GM21381 (cell line): ENCODE data around the gene RGS2.
A peak's percentile ranks its signal among the peaks of the same experiment; 100 is the strongest.

Experiments
- ATAC-seq: cut with Tn5 transposase; IDR thresholded peaks from one replicate; pipeline ENCODE4 v1.9.1; 2021; ENCODE audit warnings: mild to moderate bottlenecking, moderate library complexity; ENCODE audit not compliant: unreplicated experiment

RGS2 gene

DNA sequence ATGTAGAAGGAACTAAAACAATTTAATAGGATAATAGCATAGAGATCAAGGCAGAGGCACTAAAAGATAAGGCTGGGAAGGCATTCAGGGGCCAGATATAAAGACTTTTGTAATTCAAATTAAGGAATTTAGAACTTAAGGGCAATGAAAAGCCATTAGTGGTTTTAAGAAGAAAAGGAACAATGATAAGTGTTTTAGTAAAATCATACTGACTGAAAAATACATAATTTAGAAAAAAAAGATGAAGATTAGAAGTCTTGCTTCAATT lies 14.1 kb upstream of the RGS2 start:
- ATAC-seq = no peak

DNA sequence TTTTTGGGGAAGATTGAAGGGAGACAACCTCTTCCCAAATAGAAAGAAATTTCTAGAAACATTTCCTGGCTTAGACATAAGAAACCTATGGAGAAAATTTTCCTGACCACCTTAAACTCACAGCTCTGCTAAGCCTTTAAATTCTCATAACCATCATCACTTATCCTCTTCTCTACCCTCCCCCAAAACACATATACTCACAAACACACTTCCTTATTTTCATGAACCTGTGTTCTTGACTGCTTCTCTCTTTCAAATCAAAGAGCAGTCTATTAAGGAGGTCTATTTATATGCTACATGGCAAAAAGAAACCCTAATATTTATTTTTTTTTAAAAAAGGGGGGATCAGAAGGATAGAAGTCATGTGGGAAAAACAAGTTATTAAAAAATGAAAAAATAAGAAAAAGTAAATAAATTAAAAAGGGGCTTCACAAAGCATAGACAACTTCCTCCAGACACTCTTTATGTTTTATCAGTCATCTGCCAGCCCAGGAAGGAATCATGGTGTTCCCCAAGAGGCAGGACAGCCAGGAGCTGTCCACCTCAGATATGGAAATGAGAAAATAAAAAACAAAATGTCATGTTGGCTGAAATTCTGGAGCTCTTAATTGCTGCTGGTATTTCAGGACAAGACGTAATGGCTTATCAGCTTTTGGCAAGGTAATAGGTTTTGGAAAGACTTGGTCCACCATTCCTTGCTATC lies 12.8 kb upstream of the RGS2 start:
- ATAC-seq = no peak

DNA sequence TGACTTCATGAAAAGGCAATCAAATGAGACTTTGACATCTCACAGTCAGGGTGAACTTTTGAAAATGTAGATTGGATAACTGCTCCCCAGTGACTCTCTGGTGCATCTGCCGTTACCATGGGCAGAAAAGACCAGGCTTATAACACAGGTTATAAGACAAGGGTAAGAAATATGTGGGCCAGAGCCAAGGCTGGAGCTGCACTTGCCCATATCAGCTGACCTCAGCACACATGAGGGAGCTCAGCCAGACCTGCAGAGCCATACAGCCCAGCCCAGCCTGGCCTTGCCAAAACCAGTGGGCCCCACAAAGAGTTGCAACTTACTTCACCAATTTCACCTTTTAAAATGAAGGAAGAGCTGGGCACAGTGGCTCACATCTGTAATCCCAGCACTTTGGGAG lies 11.7 kb upstream of the RGS2 start:
- no peak for ATAC-seq

DNA sequence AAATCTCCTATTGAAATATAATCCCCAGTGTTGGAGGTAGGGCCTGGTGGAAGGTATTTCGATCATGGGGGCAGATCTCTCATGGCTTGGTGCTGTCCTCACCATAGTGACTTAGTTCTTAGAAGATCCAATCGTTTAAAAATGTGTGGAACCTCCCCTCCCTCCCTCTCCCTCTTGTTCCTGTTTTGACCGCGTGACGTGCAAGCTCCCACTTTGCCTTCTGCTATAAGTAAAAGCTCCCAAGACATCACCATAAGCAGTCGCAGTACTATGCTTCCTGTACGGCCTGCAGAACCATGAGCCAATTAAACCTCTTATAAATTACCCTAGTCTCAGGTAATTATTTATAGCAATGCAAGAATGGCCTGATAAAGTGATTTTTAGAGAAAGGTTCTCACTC lies 10.9 kb upstream of the RGS2 start:
- no peak for ATAC-seq

DNA sequence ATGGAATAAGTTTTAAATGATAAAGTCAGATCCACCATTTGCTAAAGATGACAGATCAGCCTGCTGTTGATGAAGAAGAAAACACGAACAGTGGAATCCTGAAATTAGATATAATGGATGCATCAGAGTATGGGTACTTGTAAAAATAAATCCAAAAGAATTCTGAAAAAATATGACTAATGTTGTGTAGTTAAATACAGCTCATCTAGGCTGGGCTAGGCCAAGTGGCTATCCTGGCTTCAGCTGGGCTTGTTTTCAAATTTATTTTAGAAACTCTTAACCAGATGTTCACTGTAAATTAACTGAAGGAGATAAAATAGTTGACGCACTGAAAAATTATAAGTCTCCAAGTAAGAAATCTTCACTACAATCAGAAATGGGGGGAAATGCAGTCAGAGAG lies 7.4 kb upstream of the RGS2 start:
- ATAC-seq = no peak

DNA sequence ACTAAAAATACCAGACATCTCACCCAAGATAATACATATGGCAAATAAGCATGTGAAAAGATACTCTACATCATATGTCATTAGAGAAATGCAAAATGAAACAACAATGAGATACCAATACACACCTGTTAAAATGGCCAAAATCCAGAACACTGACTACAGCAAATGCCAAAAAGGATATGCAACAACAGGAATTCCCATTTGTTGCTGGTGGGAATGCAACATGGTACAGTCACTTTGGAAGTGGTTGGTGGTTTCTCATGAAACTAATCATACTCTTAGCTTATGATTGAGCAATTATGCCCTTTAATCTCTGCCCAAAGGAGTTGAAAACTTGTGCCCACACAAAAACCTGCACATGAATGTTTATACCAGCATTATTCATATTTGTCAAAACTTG lies 6.4 kb upstream of the RGS2 start:
- no peak for ATAC-seq

DNA sequence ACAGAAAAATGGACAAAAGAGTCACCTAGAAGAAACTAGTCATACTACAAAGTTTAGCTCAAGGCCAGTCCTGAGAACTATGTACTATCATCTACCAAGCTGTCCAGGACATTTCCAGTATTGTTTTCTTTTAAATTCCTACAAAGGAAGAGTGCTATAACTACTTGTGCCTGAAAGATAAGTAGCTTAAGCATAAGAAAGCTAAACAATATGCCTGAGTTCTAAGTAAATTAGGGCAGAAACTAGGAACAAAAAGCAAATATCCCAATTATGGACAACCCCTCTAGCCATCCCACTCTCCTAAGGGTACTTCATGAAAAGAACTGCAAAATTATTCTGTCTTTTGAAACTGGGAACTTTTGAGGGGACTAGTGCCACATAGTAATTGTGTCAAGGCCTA lies 5.3 kb upstream of the RGS2 start:
- ATAC-seq = no peak

DNA sequence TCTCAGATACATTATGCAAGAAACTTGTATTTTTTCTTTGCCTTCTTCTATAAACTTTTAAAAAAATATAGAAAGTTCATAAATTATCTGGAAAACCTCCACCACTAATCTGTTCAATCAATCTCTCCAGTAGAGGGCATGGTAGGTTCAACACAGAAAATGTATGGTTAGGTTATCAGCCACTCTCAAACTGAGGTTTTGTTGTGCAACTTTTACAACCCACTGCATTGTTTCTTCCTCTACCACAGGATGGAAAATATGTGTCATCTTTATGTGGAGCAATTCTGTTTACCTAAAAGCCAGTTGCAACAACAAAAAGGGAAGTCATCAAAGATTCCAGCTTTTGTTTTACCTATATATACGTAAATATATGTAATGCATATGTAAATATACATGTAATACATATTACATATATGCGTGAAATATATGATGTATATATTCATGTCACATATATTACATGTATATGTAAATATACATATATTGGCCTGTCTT lies 3.0 kb upstream of the RGS2 start:
- peak; percentile 23 for ATAC-seq

DNA sequence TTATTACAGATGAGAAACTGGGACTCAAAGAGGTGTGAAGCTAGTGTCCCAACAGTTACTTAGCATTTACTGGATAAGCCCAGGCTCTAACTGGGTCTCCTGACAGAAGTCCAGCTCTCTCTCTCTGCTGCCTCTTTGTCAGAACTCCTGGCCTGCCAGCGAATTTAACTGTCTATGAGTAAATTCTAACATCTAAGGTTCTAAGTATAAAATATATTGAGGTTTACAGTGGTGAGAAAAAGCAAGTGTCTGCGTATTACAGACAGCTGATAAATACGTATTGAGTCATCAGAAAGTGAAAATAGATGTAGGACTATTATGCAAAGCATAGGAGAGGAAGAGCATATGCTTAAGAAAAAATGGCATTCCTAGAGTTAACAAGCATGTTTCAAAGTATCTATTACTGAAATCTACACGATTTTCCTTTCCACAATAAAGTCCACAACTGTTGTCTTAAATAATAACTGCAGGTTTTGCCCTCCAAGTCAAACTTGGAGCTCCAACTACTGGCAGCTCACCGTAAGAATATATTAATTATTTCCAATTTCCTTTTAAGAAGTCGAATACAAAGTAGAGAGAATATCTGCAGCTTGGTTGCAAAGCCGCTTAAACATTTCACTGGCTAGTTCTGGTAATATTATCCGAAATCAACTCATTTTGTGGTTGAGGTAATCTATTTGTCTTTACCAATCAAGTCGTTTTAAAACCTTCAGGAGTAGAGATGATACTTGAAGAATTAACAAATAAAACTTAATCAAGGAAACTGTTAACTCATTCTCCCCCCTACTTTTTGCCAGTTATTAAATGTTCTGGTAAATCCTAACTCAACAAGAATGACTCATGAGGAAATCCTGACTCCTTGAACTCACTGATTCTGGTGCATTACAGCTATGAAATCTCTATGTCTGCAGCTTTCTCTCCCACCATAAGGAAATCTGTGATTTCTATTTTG lies 1.4 kb upstream of the RGS2 start:
- peak; percentile 35 for ATAC-seq

DNA sequence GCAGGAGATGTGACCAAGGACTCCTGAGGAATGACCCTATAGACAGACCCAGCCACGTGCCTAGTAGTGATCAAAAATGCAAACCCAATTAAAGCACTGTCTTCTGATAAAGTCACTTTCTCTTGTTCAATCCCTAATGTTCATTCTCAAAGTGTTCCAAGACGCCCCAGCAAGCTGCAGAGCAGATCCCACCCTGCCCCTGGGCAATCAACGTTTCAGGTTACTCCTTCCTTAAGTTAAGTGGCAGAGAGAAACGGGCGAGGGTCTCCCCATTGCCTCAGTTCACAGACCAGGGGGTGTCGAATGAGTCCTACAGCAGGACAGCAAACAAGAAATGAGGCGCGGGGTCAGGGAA lies 699 bp upstream of the RGS2 start:
- ATAC-seq = no peak

DNA sequence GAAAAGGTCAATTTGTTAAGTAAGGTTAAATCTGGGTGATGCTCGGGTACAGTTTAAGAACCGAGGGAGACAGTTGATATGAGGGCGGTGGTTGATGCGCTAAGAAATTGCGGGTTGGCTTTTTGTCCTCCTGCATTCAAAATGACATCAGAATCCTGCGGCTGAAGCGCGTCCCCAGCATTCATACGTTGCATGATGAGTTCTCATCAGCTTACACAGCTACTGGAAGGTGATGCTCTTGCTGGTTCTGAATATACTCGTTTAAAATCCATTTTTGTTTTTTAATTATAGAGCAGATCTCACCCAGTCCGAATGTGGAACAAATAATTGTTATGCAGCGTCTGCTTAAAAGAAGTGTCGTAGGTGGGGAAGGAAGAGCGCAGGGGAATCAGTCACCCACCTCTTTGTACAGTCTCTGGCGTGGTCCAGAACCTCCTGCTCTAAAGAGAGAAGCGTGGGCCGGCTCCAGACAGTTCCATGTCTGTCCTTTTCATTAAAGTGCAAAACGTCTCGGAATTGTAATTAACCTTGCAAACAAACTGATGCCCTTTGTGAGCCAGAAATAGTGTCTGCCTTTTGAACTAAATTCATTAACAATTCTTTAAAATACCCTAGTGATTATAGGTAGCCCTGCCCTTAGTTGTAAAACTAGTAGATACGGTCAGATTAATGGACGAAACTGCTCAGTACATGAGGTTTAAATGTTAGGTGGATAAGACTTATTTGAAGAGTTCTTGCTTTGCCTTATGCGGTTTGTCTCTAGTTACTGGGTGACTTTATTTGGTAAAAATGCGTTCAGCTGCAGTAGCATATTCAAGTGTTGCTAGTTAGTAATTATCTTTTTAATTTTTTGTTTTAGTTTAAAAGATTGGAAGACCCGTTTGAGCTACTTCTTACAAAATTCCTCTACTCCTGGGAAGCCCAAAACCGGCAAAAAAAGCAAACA lies 741 bp downstream of the RGS2 start:
- peak; percentile 2 for ATAC-seq

DNA sequence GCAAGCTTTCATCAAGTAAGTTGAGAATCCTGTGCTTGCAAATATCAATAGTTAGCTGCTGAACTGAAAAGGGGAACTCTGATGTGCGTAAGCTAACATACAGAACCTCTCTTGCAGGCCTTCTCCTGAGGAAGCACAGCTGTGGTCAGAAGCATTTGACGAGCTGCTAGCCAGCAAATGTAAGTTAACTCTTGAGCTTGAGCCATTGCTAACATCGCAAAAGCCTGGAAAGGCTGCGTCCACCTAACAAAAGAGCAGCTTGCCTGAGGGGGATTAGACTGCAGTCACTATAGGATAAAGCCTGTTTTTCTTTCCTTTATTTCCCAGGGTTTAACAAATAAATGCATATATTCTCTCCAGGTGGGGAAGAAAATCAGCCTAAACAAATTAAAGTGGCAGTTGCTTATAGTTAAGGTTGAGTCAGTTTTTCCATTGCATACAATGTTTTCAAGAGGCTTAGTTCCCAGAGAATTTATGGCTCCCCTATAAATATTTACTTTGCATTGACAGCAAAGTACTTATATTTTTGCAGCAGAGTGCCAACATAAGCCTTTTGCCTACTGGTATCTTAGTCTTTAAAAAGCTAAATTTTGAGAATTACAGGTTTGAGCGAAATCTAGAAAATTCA lies 1.5 kb downstream of the RGS2 start:
- no peak for ATAC-seq

DNA sequence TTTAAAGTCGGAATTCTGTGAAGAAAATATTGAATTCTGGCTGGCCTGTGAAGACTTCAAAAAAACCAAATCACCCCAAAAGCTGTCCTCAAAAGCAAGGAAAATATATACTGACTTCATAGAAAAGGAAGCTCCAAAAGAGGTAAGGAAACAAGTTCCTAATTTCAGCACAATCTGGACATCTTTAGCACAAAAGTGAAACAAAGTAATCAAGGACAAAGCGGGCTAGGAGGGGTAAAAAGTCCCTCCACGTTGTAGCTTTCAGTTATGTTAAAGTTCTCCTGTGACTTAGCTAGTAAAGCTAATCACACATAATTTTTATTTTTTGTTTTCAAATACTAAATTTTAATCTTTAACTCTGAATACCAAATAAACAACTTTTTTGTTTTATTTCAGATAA lies 2.2 kb downstream of the RGS2 start:
- no peak for ATAC-seq

DNA sequence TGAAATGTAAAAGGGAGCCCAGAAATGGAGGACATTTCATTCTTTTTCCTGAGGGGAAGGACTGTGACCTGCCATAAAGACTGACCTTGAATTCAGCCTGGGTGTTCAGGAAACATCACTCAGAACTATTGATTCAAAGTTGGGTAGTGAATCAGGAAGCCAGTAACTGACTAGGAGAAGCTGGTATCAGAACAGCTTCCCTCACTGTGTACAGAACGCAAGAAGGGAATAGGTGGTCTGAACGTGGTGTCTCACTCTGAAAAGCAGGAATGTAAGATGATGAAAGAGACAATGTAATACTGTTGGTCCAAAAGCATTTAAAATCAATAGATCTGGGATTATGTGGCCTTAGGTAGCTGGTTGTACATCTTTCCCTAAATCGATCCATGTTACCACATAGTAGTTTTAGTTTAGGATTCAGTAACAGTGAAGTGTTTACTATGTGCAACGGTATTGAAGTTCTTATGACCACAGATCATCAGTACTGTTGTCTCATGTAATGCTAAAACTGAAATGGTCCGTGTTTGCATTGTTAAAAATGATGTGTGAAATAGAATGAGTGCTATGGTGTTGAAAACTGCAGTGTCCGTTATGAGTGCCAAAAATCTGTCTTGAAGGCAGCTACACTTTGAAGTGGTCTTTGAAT lies 2.9 kb downstream of the RGS2 start:
- no peak for ATAC-seq

DNA sequence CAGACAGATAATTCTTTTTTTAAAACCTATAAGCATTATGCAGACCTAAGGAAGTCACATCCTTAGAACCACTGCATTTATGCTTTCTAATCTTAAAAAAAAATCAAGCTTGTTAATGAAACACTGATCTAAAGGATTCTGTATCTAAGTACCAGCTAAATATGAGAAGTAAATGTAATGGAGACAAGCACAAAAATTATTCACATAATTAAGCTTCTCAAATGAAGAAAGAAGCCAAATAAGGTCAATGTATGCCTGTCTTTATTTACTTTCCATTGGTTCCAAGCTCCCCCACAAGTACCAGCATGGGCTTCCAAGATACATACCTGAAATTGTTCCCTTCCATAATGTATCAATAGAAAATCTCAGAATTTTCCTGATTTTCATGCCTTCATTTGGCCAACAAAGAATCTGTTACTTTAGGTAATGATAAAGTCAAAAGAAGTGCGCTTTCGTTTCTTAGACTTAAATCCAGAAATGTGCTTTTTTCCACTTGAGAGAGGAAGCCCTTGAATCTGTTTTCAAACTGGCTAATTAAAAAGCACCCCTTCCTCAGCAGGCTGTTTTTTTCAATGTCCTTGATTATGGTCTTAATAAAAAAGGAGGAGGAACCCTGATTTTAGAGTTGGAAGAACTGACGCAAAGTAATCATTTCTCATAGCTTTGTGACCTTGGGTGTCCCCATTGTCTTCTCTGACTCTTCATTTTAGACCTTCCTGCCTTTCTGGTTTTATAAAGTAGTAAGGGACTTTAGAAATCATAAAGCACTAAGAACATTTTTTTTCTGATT lies 3.8 kb downstream of the RGS2 start:
- no peak for ATAC-seq

DNA sequence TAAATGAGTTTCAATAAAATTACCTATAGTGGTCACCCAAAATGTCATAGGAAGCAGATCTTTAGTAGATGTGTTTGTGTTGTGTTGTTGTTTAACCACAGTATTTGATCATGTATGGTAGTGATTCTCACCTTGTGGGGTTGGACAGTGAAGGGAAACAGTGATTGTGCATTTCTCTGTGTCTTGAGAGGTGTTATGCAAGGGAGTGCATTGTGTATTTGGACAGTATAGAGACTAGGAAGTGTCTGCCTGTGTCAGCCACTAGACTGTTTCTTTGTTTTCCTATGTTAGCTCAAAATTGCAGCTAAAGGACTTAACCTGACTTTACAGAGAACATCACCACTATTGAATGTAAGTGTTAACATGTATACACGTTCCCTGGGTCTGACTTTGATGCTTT lies 6.0 kb downstream of the RGS2 start:
- no peak for ATAC-seq

DNA sequence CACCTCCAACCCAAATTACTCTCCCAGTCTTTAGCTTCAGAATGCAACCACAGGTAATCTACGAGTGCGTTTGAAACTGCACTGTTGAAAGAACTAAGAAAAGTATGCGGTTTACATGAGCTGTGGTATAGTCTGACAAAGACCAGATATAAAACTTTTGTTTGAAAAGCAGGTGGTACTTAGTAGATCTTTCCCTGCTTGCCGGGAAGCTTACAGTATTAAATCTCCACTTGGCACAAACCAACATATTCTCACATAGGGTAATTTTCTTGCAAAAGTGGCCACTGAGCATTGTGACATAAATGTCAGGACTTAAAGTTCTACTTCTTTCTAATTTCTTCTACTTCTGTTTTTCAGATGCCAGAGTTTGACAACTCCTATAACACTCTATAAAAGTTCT lies 8.4 kb downstream of the RGS2 start:
- no peak for ATAC-seq

DNA sequence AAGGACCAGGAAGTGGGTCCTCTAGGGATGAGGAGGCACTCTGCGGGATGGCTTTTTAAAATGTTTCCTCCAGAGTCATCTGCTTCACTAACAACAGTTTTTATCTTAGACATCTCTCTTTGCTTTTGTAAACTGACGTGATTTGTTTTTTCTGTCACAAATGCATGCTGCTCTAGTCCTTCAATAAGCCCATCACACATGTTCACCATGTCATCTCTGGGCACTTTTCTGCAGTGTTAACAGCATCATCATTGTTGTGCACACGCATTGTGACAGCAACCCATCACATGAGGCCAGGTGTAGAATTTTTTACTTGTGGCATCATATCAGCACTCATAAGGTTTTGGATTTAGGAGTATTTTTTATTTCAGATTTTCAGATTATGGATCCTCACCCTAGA lies 12.5 kb downstream of the RGS2 start:
- no peak for ATAC-seq

DNA sequence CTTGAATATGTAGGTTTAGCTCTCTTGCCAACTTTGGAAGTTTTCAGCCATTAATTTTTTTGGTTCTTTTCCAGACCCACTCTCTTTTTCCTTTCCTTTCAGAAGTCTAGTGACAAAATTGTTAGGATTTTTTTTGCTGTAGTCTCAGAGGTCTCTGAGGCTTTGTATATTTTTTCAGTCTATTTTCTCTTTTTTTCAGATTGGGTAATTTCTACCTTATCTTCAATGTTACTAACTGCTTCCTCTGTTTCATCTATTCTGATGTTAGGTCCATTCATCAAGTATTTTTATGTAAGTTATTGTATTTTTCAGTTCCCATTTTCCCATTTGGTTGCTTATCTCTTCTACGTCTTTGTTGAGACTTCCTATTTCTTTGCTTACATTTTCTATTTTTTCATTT lies 15.7 kb downstream of the RGS2 start:
- no peak for ATAC-seq
